ENCODE results near the gene PIP. TPM values are rescaled to one million over a fixed set of nuclear protein-coding genes. Genes with fewer than 3 reads are reported as not detected.

PIP gene
- total and polyA plus RNA-seq, 2 donors (not counting 3 experiments of a cell fraction or from before 2014, with no cell fraction given) = not detected

DNA sequence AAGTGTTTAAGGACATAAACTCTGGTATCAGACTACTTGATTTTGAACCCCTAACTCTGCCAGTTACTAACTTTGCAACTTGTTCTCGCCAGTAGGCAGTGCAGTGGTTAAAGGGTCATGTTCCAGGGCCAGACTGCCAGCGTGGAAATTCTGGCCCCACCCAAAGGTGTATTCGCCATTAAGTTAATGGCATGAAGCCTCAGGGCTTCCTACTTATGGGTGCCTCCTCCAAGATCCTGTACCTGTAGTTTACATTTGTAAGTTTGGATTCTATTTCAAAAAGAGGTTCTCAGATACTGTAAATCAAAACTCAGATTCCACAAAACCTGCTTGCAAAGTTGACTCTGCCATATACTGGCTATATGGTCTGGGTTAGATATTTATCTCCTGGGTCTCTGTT, 2.8 kb upstream of the PIP start:
- Histone ChIP-seq H3K9me3 (replicated peaks; ENCODE audit: control insufficient read depth, insufficient read depth, low read length) (no peaks in the 10 kb centered on the region), H2AFZ (ENCODE audit: low read depth, low read length) (no peak overlapping the region), H3K27ac (ENCODE audit: insufficient read depth, low read depth, low read length) (no peak overlapping the region), H3K4me2 (ENCODE audit: insufficient read depth, low read length) (no peak overlapping the region), H3K4me3 (replicated peaks in 1 of 3; ENCODE audit: insufficient read depth in 1 of 3, low read depth in 1 of 3, low read length in 3 of 3) (no peak overlapping the region), H3K27me3 (ENCODE audit: control insufficient read depth in 2 of 2, insufficient read depth in 2 of 2, low read length in 2 of 2) (no peaks in the 10 kb centered on the region), H3K9ac (replicated peaks; ENCODE audit: extremely low read depth, insufficient read depth, low read length) (no peak overlapping the region), H4K20me1 (replicated peaks; ENCODE audit: control insufficient read depth, extremely low read depth, insufficient read depth, low read length) (no peaks in the 10 kb centered on the region), H3K79me2 (ENCODE audit: control insufficient read depth, insufficient read depth, low read length) (no peaks in the 10 kb centered on the region), H3K4me1 (ENCODE audit: control insufficient read depth, extremely low read depth, insufficient read depth, low read length) (no peaks in the 10 kb centered on the region), H3K36me3 (ENCODE audit: control insufficient read depth in 2 of 2, extremely low read depth in 1 of 2, insufficient read depth in 2 of 2, low read length in 2 of 2) (no peaks in the 10 kb centered on the region), H3K9me1 (replicated peaks; ENCODE audit: control insufficient read depth, extremely low read depth, insufficient read depth, low read length) (no peaks in the 10 kb centered on the region)
- BruUV-seq (replicated peaks) = no TSS peak
- DNase-seq (ENCODE audit: low read depth, low spot score) (no peak), FAIRE-seq (no peak)
- intact Hi-C loops (cut with micrococcal nuclease) (no loop called here), dilution Hi-C loops (cut with MboI; ENCODE audit: extremely low pct_ligation_motif_present, low sequenced_read_pairs) (no loop called here)
- CTCF ChIA-PET = no interaction called here
- POLR2A ChIA-PET = no interaction called here
- TF ChIP-seq POLR2AphosphoS5 (IDR thresholded peaks at IDR 0.05; ENCODE audit: insufficient read depth, low read depth, low read length) = no peak
- TF ChIP-seq JUN (IDR thresholded peaks at IDR 0.05; ENCODE audit: borderline replicate concordance, insufficient read depth, insufficient read length, low read depth) = no peak
- TF ChIP-seq, protein P1, sequence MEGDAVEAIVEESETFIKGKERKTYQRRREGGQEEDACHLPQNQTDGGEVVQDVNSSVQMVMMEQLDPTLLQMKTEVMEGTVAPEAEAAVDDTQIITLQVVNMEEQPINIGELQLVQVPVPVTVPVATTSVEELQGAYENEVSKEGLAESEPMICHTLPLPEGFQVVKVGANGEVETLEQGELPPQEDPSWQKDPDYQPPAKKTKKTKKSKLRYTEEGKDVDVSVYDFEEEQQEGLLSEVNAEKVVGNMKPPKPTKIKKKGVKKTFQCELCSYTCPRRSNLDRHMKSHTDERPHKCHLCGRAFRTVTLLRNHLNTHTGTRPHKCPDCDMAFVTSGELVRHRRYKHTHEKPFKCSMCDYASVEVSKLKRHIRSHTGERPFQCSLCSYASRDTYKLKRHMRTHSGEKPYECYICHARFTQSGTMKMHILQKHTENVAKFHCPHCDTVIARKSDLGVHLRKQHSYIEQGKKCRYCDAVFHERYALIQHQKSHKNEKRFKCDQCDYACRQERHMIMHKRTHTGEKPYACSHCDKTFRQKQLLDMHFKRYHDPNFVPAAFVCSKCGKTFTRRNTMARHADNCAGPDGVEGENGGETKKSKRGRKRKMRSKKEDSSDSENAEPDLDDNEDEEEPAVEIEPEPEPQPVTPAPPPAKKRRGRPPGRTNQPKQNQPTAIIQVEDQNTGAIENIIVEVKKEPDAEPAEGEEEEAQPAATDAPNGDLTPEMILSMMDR (IDR thresholded peaks at IDR 0.05; ENCODE audit: extremely low read depth in 1 of 2, insufficient read depth in 1 of 2, low read depth in 1 of 2, low read length in 2 of 2) = no peak
- no peak for TF ChIP-seq EZH2 (IDR thresholded peaks at IDR 0.05; ENCODE audit: borderline replicate concordance, low read depth, low read length, severe bottlenecking)
- no peak for TF ChIP-seq POLR2A (IDR thresholded peaks at IDR 0.05; ENCODE audit: low read depth, low read length)
- TF ChIP-seq GATA2 (IDR thresholded peaks at IDR 0.05; ENCODE audit: insufficient read depth, insufficient read length, low read depth, low read length) = no peak
- TF ChIP-seq FOS (IDR thresholded peaks at IDR 0.05; ENCODE audit: borderline replicate concordance, insufficient read depth, low read length) = no peak
- no peak for TF ChIP-seq MYC (IDR thresholded peaks at IDR 0.05; ENCODE audit: low read depth, low read length)
- TF ChIP-seq, protein P2, sequence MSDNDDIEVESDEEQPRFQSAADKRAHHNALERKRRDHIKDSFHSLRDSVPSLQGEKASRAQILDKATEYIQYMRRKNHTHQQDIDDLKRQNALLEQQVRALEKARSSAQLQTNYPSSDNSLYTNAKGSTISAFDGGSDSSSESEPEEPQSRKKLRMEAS (IDR thresholded peaks at IDR 0.05; ENCODE audit: insufficient read depth, insufficient read length) = no peak
